ENCODE measurements around the gene ARHGAP6. TPM values are rescaled to one million over a fixed set of nuclear protein-coding genes. Genes with fewer than 3 reads are reported as not detected.
"Not testable (repeated sequence)": the region's sequence is repeated elsewhere in the genome, so short reads cannot be mapped to it uniquely, and the experiment has no call there.

The ARHGAP6 gene
- polyA plus RNA-seq, 3 donors from 2014 or later = 0.11 TPM; not detected in 2

GRCh38 chrX:11626351-11626750 is 39.4 kb downstream of the ARHGAP6 start:
- H3K27me3 Mint-ChIP-seq (ENCODE audit: low read depth in 3 of 3) = peaks cover 0 to 3% (median 3%) of the 10 kb centered on the region in 3 donors
- no peaks in the 10 kb centered on the region for H3K4me1 Mint-ChIP-seq
- H3K27ac Mint-ChIP-seq = no peak overlapping the region
- no peak overlapping the region for H3K4me3 Mint-ChIP-seq
- H3K9me3 Mint-ChIP-seq = peaks cover 3 to 15% (median 9%) of the 10 kb centered on the region in 6 donors
- no peaks in the 10 kb centered on the region for H3K36me3 Mint-ChIP-seq
- DNase-seq = no peak

GRCh38 chrX:11619441-11619840 is 46.3 kb downstream of the ARHGAP6 start:
- Mint-ChIP-seq H3K27me3 (ENCODE audit: low read depth in 3 of 3) (peaks cover 0 to 4% (median 1%) of the 10 kb centered on the region in 3 donors), H3K36me3 (no peaks in the 10 kb centered on the region), H3K27ac (no peak overlapping the region), H3K9me3 (peaks cover 0 to 6% (median 3%) of the 10 kb centered on the region in 6 donors), H3K4me1 (no peaks in the 10 kb centered on the region), H3K4me3 (no peak overlapping the region)
- no peak for DNase-seq

- H3K27me3 Mint-ChIP-seq (ENCODE audit: low read depth in 3 of 3); H3K4me1 Mint-ChIP-seq; H3K27ac Mint-ChIP-seq; H3K36me3 Mint-ChIP-seq; H3K9me3 Mint-ChIP-seq; H3K4me3 Mint-ChIP-seq; DNase-seq: not testable (repeated sequence)
These were observed 51.5 kb downstream of the ARHGAP6 start for GRCh38 chrX:11614253-11614652.

- H3K4me3 Mint-ChIP-seq = no peak overlapping the region
- H3K9me3 Mint-ChIP-seq = peaks cover 0 to 2% (median 0%) of the 10 kb centered on the region in 6 donors
- no peaks in the 10 kb centered on the region for H3K4me1 Mint-ChIP-seq
- peaks cover 0 to 7% (median 6%) of the 10 kb centered on the region in 3 donors for H3K27me3 Mint-ChIP-seq (ENCODE audit: low read depth in 3 of 3)
- no peak overlapping the region for H3K27ac Mint-ChIP-seq
- no peaks in the 10 kb centered on the region for H3K36me3 Mint-ChIP-seq
- DNase-seq = no peak
These were observed 53.8 kb downstream of the ARHGAP6 start for GRCh38 chrX:11611965-11612364.

- Mint-ChIP-seq H3K4me1 (no peaks in the 10 kb centered on the region), H3K36me3 (no peaks in the 10 kb centered on the region), H3K9me3 (peaks cover 0 to 2% (median 0%) of the 10 kb centered on the region in 6 donors), H3K27me3 (ENCODE audit: low read depth in 3 of 3) (peaks cover 0 to 7% (median 5%) of the 10 kb centered on the region in 3 donors), H3K27ac (no peak overlapping the region), H3K4me3 (no peak overlapping the region)
- DNase-seq = no peak
These were observed 54.6 kb downstream of the ARHGAP6 start for GRCh38 chrX:11611161-11611560.

GRCh38 chrX:11609109-11609508 is 56.6 kb downstream of the ARHGAP6 start:
- H3K27ac Mint-ChIP-seq = no peak overlapping the region
- H3K9me3 Mint-ChIP-seq = peaks cover 0 to 2% (median 0%) of the 10 kb centered on the region in 6 donors
- peaks cover 0 to 9% (median 2%) of the 10 kb centered on the region in 3 donors for H3K27me3 Mint-ChIP-seq (ENCODE audit: low read depth in 3 of 3)
- DNase-seq = no peak
- H3K4me3 Mint-ChIP-seq = no peak overlapping the region
- no peaks in the 10 kb centered on the region for H3K4me1 Mint-ChIP-seq
- H3K36me3 Mint-ChIP-seq = no peaks in the 10 kb centered on the region

GRCh38 chrX:11606408-11606807 is 59.3 kb downstream of the ARHGAP6 start:
- H3K4me3 Mint-ChIP-seq = no peak overlapping the region
- H3K9me3 Mint-ChIP-seq = peaks cover 0 to 2% (median 0%) of the 10 kb centered on the region in 6 donors
- no peak overlapping the region for H3K27ac Mint-ChIP-seq
- no peaks in the 10 kb centered on the region for H3K4me1 Mint-ChIP-seq
- peaks cover 0 to 9% (median 5%) of the 10 kb centered on the region in 3 donors for H3K27me3 Mint-ChIP-seq (ENCODE audit: low read depth in 3 of 3)
- H3K36me3 Mint-ChIP-seq = no peaks in the 10 kb centered on the region
- DNase-seq = no peak

- DNase-seq = no peak
- Mint-ChIP-seq H3K36me3 (no peaks in the 10 kb centered on the region), H3K4me1 (no peaks in the 10 kb centered on the region), H3K9me3 (peaks cover 0 to 6% (median 0%) of the 10 kb centered on the region in 6 donors), H3K27me3 (ENCODE audit: low read depth in 3 of 3) (peaks cover 0 to 2% (median 2%) of the 10 kb centered on the region in 3 donors), H3K4me3 (no peak overlapping the region), H3K27ac (no peak overlapping the region)
These were observed 65.1 kb downstream of the ARHGAP6 start for GRCh38 chrX:11600578-11600977.

GRCh38 chrX:11597479-11597878 is 68.2 kb downstream of the ARHGAP6 start:
- H3K4me1 Mint-ChIP-seq = no peaks in the 10 kb centered on the region
- H3K27me3 Mint-ChIP-seq (ENCODE audit: low read depth in 3 of 3) = peaks cover 0 to 3% (median 2%) of the 10 kb centered on the region in 3 donors
- DNase-seq = no peak
- H3K36me3 Mint-ChIP-seq = no peaks in the 10 kb centered on the region
- H3K4me3 Mint-ChIP-seq = no peak overlapping the region
- no peak overlapping the region for H3K27ac Mint-ChIP-seq
- H3K9me3 Mint-ChIP-seq = peaks cover 0 to 3% (median 0%) of the 10 kb centered on the region in 6 donors

GRCh38 chrX:11591723-11592346 is 73.9 kb downstream of the ARHGAP6 start:
- H3K9me3 Mint-ChIP-seq = peaks cover 0 to 4% (median 0%) of the 10 kb centered on the region in 6 donors
- DNase-seq = no peak
- H3K27ac Mint-ChIP-seq = no peak overlapping the region
- H3K27me3 Mint-ChIP-seq (ENCODE audit: low read depth in 3 of 3) = peaks cover 0 to 3% (median 2%) of the 10 kb centered on the region in 3 donors
- no peaks in the 10 kb centered on the region for H3K36me3 Mint-ChIP-seq
- no peak overlapping the region for H3K4me3 Mint-ChIP-seq
- H3K4me1 Mint-ChIP-seq = peaks cover 4 to 8% of the 10 kb centered on the region in 2 donors

GRCh38 chrX:11589641-11590040 is 76.1 kb downstream of the ARHGAP6 start:
- Mint-ChIP-seq H3K4me3 (no peak overlapping the region), H3K9me3 (peaks cover 0 to 4% (median 0%) of the 10 kb centered on the region in 6 donors), H3K36me3 (no peaks in the 10 kb centered on the region), H3K4me1 (peaks cover 4 to 8% of the 10 kb centered on the region in 2 donors), H3K27me3 (ENCODE audit: low read depth in 3 of 3) (peaks cover 0 to 4% (median 0%) of the 10 kb centered on the region in 3 donors), H3K27ac (no peak overlapping the region)
- no peak for DNase-seq

- DNase-seq = no peak
- Mint-ChIP-seq H3K9me3 (peaks cover 0 to 4% (median 0%) of the 10 kb centered on the region in 6 donors), H3K4me3 (no peak overlapping the region), H3K27me3 (ENCODE audit: low read depth in 3 of 3) (peaks cover 0 to 4% (median 0%) of the 10 kb centered on the region in 3 donors), H3K27ac (no peak overlapping the region), H3K4me1 (peaks cover 4 to 8% of the 10 kb centered on the region in 2 donors), H3K36me3 (no peaks in the 10 kb centered on the region)
These were observed 77.6 kb downstream of the ARHGAP6 start for GRCh38 chrX:11588097-11588496.

GRCh38 chrX:11585174-11585573 is 80.5 kb downstream of the ARHGAP6 start:
- H3K27me3 Mint-ChIP-seq (ENCODE audit: low read depth in 3 of 3) = peaks cover 0 to 4% (median 3%) of the 10 kb centered on the region in 3 donors
- no peak overlapping the region for H3K27ac Mint-ChIP-seq
- H3K4me1 Mint-ChIP-seq = no peaks in the 10 kb centered on the region
- no peak for DNase-seq
- no peaks in the 10 kb centered on the region for H3K36me3 Mint-ChIP-seq
- H3K9me3 Mint-ChIP-seq = no peaks in the 10 kb centered on the region
- no peak overlapping the region for H3K4me3 Mint-ChIP-seq

GRCh38 chrX:11580789-11581188 is 84.9 kb downstream of the ARHGAP6 start:
- Mint-ChIP-seq H3K36me3 (no peaks in the 10 kb centered on the region), H3K4me3 (no peak overlapping the region), H3K27ac (no peak overlapping the region), H3K4me1 (no peaks in the 10 kb centered on the region), H3K27me3 (ENCODE audit: low read depth in 3 of 3) (peaks cover 2 to 5% (median 4%) of the 10 kb centered on the region in 3 donors), H3K9me3 (peaks cover 0 to 5% (median 0%) of the 10 kb centered on the region in 6 donors)
- DNase-seq = no peak

Data from immature natural killer cell (primary cell).